Measurements from ENCODE around the gene RIN3.

RIN3 gene, protein sequence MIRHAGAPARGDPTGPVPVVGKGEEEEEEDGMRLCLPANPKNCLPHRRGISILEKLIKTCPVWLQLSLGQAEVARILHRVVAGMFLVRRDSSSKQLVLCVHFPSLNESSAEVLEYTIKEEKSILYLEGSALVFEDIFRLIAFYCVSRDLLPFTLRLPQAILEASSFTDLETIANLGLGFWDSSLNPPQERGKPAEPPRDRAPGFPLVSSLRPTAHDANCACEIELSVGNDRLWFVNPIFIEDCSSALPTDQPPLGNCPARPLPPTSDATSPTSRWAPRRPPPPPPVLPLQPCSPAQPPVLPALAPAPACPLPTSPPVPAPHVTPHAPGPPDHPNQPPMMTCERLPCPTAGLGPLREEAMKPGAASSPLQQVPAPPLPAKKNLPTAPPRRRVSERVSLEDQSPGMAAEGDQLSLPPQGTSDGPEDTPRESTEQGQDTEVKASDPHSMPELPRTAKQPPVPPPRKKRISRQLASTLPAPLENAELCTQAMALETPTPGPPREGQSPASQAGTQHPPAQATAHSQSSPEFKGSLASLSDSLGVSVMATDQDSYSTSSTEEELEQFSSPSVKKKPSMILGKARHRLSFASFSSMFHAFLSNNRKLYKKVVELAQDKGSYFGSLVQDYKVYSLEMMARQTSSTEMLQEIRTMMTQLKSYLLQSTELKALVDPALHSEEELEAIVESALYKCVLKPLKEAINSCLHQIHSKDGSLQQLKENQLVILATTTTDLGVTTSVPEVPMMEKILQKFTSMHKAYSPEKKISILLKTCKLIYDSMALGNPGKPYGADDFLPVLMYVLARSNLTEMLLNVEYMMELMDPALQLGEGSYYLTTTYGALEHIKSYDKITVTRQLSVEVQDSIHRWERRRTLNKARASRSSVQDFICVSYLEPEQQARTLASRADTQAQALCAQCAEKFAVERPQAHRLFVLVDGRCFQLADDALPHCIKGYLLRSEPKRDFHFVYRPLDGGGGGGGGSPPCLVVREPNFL

DNA sequence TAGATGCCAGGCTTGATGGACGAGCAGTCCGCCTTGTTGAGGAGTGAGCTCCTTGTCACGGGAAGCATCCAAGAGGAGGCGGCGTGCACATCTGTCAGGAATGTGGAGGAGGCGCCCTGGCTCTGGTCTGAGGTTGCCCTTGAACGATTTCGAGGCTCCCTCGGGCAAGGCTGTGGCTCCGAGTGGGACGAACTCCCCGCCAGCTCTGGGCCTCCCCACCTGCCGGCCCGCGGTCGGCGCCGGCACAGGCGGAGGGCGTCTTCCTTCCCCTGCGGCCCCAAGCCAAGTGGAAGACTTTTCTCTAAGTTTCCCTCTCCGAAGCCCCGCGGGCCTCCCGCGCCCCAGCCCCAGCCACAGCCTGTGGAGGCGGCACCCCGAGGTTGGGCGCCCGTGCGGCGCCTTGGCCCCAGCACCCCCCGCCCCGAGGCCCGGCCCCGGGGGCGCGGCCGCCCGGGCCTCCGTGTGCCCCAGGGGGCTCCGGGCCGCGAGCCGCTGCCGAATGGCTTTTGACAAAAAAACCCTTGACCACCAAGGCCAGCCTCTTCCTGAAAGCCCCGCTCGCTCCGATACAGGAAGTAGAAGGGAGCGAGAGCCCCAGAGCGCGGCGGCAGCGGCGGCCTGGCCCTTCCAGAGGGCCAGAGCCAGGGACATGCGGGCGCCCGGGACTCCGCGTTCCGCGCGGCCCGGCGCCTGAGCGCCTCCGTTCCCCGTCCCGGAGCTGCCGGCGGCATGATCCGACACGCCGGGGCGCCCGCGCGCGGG, at the start of gene RIN3:
TSS of gene RIN3 (plus strand) at position 578 of the 762 bp plus-strand sequence. CDS start at position 730, 152 bp downstream.
- peak; percentile 74 for DNase-seq (ENCODE audit: low spot score)

DNA sequence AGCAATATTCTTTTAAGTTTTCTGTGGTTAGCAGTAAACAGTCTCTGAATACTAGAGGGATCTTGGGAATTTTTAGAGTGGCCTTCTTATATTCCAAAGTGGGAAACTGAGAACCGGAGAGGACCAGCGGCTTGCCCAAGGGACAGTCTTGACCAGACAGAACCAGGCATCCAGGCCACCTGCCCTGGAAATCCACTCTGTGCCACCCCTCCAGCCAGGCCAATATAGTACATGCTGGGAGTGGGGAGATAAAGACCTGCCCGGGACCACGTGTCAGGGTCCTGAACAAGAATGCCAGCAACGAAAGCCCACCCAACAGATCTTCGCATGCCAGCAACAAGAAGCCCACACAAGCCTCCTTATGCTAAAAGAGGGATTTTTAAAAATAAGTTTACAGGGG, 49.4 kb upstream of the RIN3 start:
- DNase-seq (ENCODE audit: low spot score): no peak

DNA sequence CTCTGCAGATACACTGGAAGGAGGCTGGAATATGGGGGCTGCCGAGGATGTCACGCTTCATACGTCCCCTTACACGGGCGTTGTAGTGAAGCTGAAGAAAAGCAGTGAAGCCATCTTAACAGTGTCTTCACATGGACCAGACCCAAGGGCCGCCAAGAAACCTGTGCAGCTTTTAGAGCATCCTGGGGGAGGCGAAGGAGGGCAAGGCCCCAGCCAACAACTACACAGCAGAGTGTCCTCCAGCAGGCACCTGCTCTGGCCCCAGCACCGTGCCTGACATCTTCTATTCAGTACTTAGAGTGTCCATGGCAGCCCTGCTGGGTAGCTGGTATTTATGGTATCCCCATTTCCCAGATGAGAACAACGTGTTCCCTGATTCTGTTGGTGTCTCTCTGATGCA, 48.9 kb upstream of the RIN3 start:
- no peak for DNase-seq (ENCODE audit: low spot score)

DNA sequence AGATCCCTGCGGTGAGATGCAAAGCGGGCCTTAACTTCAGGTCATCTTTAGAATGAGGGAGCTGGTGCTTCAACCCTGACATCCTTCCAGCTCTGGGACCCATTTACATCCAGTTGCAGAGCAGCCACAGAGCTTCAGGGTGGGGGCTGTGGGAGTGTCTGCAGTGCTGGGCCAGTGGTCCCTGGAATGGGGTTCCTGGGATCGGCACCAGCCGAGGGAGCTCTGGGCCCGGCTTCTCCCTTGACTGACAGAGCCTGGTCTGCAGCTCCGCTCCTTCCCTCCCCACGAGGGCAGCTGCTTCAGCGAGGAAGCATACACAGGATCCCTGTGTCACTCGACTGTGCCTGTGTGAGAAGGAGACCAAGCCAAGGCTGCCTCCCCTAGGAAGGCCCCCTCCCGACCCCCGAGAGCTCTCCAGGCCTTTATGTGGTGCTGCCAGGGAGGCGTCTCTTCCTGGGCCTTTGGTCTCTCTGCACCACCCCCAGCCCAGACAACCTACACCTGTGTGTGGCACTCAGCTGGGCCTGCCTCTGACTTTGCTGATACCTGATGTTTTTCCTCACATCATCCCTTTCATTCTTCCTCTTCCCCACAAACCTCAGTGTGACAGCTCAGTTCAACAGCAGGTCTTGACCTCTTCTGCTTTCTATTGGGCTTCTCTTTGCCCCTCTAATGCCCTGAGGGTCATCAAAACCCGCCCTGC, 48.1 kb upstream of the RIN3 start:
- DNase-seq (ENCODE audit: low spot score): no peak

DNA sequence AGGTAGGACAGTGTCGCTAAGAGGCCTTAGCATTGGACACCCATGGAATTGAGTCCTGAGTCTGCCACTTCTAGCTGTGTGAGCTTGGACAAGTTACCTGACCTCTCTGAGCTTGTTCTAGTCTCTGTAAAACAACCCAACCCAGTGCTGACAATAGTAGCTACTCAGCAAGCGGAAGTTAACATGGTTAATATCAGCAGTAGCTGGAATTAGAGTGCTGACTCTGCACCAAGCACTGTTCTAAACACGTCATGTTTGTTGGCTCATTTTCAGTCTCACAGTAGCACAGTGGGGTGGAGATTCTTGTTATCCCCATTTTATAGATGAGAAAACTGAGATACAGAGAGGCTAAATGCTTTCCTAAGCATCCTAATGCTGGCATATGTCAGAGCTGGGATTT, 47.5 kb upstream of the RIN3 start:
- no peak for DNase-seq (ENCODE audit: low spot score)

DNA sequence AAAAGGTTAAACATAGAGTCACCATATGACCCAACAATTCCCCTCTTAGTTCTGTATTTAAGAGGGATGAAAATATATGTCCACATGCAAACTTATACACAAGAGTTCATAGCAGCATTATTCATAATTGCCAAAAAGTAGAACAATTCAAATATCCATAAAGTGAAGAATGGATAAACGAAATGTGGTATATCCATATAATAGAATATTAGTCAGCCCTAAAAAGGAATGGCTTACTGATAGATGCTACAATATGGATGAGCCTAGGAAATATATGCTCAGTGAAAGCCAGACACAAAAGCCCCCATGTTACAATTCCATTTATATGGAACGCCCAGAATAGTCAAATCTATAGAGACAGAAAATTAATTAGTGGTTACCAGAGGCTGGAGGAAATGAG, 44.1 kb upstream of the RIN3 start:
- DNase-seq (ENCODE audit: low spot score): no peak

DNA sequence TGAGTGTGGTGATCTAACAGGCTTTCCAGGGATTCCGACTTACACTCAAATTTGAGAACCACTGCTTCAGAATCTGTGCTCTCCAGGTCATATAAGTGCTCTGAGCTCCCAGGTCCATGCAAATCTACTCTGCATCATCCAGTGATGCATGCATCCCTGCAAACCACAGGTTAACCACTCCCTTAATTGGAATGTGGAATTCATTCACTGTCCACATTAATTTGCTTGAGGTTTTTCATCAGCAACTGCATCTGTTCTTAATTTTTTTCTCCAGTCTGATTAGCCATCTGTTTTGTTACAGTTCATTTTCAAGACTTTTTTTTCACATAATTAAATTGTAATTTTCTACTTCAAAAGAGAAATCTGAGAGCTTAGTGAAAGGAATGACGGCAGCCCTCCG, 43.4 kb upstream of the RIN3 start:
- no peak for DNase-seq (ENCODE audit: low spot score)

DNA sequence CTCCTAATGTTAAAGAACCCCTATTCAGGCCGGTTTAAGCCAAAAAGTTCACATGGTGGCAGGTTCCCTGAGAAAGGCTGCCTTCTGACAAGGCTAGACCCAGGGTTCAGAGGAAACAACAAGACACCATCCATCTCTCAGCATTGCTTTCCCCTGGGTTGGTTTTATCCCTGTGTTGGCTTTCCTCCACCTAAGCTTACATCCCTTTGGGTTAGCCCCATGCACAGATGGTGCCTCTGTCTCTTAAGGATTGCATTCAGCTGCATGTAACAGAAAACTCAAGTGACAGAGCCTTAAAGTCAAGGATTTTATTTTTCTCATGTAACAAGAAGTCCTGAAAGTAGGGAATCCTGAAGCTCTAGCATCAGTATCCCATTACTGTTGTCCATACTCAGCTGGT, 42.8 kb upstream of the RIN3 start:
- DNase-seq (ENCODE audit: low spot score): no peak

DNA sequence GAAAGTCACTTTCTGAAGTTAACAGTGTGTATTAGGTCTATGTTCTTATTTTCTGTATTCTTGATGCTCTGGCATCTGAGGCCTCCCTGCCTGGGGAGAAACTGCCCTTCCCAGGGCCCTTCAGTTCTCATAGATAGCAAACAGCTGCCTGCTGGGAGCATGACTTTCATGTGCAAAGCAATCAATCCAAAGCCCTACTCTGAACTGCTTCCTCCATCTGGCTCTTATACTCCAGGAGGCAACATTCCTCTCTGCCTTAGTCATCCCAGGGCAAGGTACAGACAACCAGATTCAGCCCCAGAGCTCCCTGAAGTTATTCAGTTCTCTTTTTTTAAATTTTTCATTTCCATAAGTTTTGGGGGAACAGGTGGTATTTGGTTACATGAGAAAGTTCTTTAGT, 41.7 kb upstream of the RIN3 start:
- peak; percentile 78 for DNase-seq (ENCODE audit: low spot score)

DNA sequence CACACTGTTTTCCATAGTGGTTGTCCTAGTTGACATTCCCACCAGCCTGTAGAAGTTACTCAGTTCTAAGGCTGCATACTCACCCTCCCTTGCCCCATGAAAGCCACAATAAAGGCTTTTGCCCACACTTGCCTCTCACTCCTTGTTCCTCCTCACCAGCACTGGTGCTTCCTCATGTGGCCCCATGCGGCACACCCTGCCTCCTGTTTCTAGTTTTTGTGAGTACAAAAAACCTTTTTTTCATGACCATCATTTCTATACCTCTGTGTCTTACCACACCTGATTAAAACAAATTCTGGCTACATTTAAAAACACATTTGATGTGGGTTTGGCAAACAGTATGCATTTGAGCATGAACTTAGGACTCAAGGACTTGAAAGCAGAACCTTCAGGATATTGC, 40.7 kb upstream of the RIN3 start:
- no peak for DNase-seq (ENCODE audit: low spot score)

DNA sequence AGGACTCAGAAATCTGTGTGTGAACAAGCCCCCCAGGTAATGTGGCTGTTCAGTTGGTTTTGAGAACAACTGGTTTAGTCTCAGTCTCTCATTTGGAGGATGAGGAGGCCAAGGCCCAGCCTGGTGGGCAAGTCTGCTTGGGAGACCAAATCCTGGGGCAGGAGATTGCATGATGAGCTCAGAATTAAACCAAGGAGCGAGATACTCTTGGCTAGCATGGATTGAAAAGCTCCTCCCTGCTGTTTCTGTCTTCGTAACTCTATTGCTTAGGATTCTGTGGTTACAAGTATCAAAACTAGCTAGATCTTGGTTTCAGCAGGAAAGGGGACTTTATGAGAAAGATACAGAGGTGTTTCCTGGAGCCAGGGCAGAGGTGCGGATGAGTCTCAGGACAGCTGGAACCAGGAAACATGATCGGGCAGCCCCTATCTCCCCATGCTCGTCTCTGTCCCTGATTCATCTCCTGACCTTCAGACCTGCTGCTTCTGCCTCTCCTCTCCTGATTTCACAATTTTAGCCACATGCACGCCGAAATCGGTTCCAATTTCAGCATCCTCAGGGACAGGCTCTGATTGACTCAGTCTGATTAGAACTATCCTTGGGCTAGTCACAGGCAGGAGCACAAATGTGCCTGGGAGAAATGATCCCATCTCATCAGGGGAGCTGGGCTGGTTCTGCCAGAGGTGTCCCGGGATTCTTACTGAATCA, 40.2 kb upstream of the RIN3 start:
- no peak for DNase-seq (ENCODE audit: low spot score)

DNA sequence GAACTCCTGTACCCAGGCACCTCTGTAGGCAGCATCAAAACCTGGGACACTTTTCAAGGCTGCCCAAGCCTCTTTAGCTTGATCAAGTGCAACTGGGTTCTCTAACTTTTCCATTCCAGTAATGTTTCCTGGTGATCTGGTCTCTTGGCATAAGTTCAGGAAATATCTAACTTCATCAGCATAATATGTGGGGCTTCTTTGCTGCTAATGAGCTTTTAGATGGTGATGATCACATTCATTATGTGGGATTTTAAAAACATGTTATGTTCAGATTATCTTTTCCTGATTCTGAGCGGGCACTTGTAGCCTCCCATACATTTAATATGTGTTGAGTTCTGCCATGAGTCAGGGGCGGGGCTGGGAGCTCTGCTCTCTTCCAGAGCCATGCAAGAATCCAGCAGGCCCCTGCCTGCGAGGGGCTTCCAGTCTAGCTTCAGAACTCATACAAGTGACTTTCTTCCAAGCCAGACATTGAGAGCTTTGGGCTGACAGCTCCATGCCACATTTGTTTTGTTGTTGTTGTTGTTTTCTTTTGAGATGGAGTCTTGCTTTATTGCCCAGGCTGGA, 39.5 kb upstream of the RIN3 start:
- DNase-seq (ENCODE audit: low spot score): no peak

DNA sequence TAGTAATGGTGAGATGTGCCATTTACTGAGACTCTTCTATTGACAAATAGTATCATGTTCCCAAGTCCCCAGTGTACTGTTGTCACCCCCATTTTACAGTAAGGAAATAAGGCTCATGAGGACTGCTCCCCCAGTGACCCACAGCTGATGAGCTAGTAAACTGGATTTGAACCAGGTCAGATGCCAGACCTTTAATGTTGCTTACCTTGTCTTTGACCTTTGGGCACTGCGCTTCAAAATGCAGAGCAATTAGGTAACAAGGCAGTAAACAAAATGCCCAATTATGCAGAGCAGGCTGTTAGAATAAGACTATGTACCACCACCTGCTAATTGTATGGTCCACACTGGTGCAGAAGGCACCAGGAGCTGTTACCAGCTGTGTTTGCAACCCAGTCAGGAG, 38.5 kb upstream of the RIN3 start:
- DNase-seq (ENCODE audit: low spot score): no peak

DNA sequence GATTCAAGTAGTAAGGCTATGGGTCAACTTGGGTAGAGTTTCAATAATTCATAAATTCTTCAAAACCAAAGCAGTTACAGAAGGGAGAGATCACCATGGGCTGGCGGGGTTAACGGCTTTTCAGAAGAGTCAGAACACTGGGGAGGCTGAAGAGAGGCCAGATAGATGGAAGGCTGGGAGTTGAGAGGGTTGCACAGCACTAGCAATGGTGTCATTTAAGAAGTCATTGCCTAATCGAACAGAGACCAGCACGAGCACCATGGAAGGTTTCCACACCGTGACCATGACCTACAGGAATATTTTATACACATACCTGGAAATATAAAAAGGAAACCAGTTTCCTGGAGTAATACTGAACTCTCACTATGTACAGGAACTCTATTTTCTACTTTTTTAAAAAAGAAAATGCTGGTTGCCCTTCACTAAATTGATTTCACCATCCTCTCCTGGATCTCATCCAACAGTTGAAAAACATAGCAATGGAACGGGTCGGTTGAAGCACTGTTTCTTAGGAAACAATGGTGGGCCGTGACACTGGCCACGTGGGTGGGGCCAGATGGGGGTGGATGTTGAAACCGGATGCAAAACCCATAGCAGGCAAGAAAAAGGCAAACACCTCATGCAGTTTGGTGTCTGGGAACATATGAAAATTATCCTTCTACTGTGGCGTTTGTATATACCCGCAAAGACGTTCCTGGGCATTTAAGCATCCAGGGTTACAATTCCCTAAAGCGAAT, 38.0 kb upstream of the RIN3 start:
- DNase-seq (ENCODE audit: low spot score): no peak

DNA sequence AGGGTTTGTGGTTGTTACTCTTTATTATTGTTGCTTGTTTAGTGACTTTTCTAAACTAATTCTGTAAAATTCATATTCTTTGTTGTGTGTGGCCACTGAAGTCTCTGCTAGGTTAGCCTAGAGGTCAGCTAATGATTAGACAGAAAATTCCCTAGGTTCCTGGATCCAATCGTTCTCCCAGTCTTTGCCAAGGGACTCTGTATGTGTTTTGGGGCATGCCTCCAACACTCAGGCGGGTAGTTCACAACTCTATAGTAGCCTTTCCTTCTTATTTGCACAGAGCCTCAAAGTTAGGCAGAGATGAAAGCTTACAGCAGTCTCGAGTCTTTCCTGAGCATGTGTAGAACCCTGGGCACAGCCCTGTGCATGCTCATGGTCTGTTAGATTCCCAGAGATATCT, 32.7 kb upstream of the RIN3 start:
- no peak for DNase-seq (ENCODE audit: low spot score)

DNA sequence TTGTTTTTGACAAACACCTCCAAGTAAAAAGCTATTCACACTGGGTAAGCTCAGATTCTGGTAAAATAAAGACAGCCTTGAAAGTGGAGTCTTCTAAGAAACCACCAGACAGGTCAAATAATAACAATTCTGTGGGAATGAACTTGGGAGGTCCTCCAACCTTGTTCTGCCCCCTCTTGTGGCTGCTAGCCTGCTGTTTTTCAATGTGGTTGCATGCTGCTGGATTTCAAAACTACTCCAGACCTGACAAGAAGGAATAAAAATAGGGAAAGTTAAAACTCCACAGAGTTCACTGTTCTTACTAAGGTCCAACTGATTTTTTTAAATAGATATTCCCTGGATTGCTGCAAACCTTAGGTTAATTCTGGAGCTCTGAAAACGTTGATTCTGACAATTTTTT, 32.2 kb upstream of the RIN3 start:
- DNase-seq (ENCODE audit: low spot score): no peak

DNA sequence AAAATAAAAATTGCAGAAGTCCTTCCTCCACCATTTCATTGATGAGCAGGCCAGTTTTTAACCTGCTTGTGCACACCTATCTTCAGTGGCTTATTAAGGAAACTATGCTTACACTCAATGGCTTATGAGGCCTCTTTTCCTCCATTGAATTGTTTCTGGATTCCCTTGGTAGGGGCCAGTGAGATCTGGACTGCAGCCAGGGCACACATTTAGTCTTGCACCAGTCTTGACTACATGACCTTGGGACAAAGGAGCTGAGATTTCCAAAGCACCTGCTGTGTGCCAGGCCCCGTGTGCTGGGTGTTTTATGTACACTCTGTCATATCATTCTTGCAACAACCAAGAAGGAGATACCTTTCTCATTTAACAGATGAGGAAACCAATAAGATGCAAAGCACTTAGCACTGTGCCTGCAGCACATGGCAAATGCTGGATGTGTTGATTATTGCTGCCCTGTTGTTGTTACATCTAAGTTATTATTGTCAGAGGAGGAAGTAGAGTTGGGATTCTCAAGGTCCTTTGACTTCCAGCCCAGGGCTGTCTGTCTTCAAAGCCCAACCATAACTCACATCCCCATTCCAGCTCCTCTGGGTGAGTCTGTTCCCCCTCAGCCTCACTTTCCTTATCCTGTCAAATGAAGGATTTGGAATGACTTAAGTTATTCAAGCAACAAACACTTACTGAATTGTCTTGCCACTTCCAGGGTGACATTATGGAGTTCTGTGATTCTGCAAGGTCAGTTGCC, 31.6 kb upstream of the RIN3 start:
- no peak for DNase-seq (ENCODE audit: low spot score)

DNA sequence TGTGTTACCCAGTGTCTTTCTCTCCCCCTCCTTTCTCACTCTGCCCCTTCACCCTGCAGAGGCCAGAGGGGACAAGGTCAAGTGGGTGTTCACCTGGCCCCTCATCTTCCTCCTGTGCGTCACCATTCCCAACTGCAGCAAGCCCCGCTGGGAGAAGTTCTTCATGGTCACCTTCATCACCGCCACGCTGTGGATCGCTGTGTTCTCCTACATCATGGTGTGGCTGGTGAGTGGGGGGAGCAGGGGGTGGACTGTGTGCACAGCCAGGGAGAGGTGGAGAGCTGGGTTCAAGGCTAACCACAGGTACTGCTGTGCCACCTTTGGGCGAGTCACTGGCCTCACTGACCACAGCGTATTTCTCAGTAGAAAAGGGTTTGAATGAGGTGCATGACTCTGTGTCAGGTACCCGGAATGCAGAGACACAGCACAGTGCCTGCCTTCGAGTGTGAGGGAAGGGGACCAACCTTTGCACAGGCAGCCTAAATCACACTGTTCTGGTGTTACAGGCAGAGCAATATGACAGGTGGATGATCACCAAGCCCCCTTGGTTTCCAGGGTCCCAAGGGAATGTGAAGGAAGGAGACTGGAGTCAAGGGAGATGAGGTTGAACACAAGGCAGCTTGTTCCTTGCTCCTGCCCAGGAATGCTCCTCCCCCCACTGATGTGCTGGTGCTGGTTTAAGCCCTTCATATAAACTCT, 30.8 kb upstream of the RIN3 start:
- DNase-seq (ENCODE audit: low spot score): no peak
